Endothelial cell of umbilical vein (primary cell): ENCODE data around the gene OR7A10.

Experiments used
- CTCF ChIP-seq, 2 donors: IDR thresholded peaks; 1 replicate in 1 of 2; 2 replicates in 1 of 2; pipeline ENCODE4 v1.5.1; 2011; ENCODE audit warnings: low read length in 2 of 2, mild to moderate bottlenecking in 2 of 2, moderate library complexity in 2 of 2, control low read depth in 1 of 2, inconsistent platforms in 1 of 2, low read depth in 1 of 2; ENCODE audit not compliant: insufficient read depth in 1 of 2; ENCODE audit errors: extremely low read depth in 1 of 2
- MYC ChIP-seq: IDR thresholded peaks from one replicate; pipeline ENCODE4 v1.6.1; 2011; ENCODE audit warnings: mild to moderate bottlenecking, low read depth, low read length
- POLR2A ChIP-seq: IDR thresholded peaks from 2 replicates; pipeline ENCODE4 v1.6.1; 2012; ENCODE audit warnings: low read depth, mild to moderate bottlenecking, control low read depth, low read length

GRCh38 chr19:14814982-14815652, 33.6 kb downstream of the OR7A10 start:
- TF ChIP-seq CTCF (IDR thresholded peaks at IDR 0.05; ENCODE audit: extremely low read depth in 1 of 2, insufficient read depth in 1 of 2, low read depth in 1 of 2, low read length in 2 of 2): no peak
- TF ChIP-seq POLR2A: no peak
- no peak for TF ChIP-seq MYC
